Lung (tissue), 12 donors: ENCODE data around the gene TGFBI. TPM values are rescaled to one million over a fixed set of nuclear protein-coding genes. Genes with fewer than 3 reads are reported as not detected.
A peak's percentile ranks its signal among the peaks of the same experiment; 100 is the strongest.

ENCODE experiments used
- ATAC-seq: fragments of 200-7000 bp; cut with Tn5 transposase; one replicate; pipeline ENCODE4 v1.9.1; 2020; ENCODE audit warnings: moderate number of reproducible peaks; ENCODE audit not compliant: insufficient read depth, low FRiP score
- DNase-seq, 3 donors: peaks; one replicate each; pipeline ENCODE4 v3.0.0-alpha.2; 2013 to 2017
- H3K27ac ChIP-seq, 2 donors: one replicate each; pipeline ENCODE4 v1.5.1; 2013; ENCODE audit warnings: mild to moderate bottlenecking in 2 of 2, moderate library complexity in 2 of 2, control low read depth in 1 of 2, inconsistent platforms in 1 of 2, low read depth in 1 of 2, low read length in 1 of 2
- H3K27me3 ChIP-seq, 3 donors: one replicate each; pipeline ENCODE4 v1.5.1; 2013; ENCODE audit warnings: low read length in 2 of 3; ENCODE audit not compliant: control insufficient read depth in 3 of 3, insufficient read depth in 3 of 3
- H3K36me3 ChIP-seq, 4 donors: one replicate each; pipeline ENCODE4 v1.5.1; 2013; ENCODE audit warnings: low read length in 4 of 4, mild to moderate bottlenecking in 1 of 4, moderate library complexity in 1 of 4; ENCODE audit not compliant: control insufficient read depth in 4 of 4, insufficient read depth in 4 of 4
- H3K4me1 ChIP-seq, 5 donors: one replicate each; pipeline ENCODE4 v1.5.1; 2013; ENCODE audit warnings: low read length in 5 of 5, mild to moderate bottlenecking in 2 of 5, moderate library complexity in 1 of 5; ENCODE audit not compliant: control insufficient read depth in 5 of 5, insufficient read depth in 5 of 5
- H3K4me3 ChIP-seq: one replicate; pipeline ENCODE4 v1.5.1; 2013; ENCODE audit warnings: mild to moderate bottlenecking, control low read depth, moderate library complexity
- H3K9ac ChIP-seq, 2 donors: one replicate each; pipeline ENCODE4 v1.5.1; 2013; ENCODE audit warnings: low read length in 2 of 2, control low read depth in 1 of 2; ENCODE audit not compliant: insufficient read depth in 1 of 2
- H3K9me3 ChIP-seq, 4 donors: one replicate each; pipeline ENCODE4 v1.5.1; 2013; ENCODE audit warnings: low read length in 3 of 4, mild to moderate bottlenecking in 1 of 4, moderate library complexity in 1 of 4; ENCODE audit not compliant: control insufficient read depth in 4 of 4, insufficient read depth in 3 of 4
- CTCF ChIP-seq: IDR thresholded peaks from 2 replicates; pipeline ENCODE4 v1.5.1; 2012; ENCODE audit warnings: mild to moderate bottlenecking; ENCODE audit errors: control extremely low read depth, extremely low read depth
- WGBS, 2 donors: extraction: QIAGEN DNeasy Blood & Tissue Kit; methylation state at CpG; one replicate each; pipeline ENCODE4 v1.1.7; 2013; 5-methylcytosine and 5-hydroxymethylcytosine counted together
- polyA plus RNA-seq, 2 donors: library from polyadenylated mRNA; stranded (reverse); fragments of 200-250 nt; gene quantifications; one replicate each; pipeline ENCODE4 v1.2.1, GENCODE V29; 2013
- total RNA-seq, 2 donors: library from RNA; depleted of rRNA in 1 of 2; stranded (reverse); fragments of >200 nt in 1 of 2; gene quantifications; one replicate each; pipeline ENCODE4 v1.2.1, GENCODE V29; 2014 to 2021
- donor health status: control.
- donor health status: control.
- donor health status: Bipolar disorder and iron deficiency.
- donor health status: healthy.
- donor health status: DM: yes; HTN: yes; CAD: no.

TGFBI gene
- total and polyA plus RNA-seq, 4 donors: 96.4 to 146 (median 111) TPM

GRCh38 chr5:136012041-136012804 is 16.6 kb upstream of the TGFBI start:
- peak overlapping the region in 1 of 2 donors; percentile 32 for H3K27ac ChIP-seq
- H3K4me1 ChIP-seq: peaks cover 0 to 48% (median 17%) of the 10 kb centered on the region in 5 donors
- H3K9ac ChIP-seq: no peak overlapping the region
- ATAC-seq (peak; percentile 63), DNase-seq (peak in 2 of 3 donors; percentile 58 to 74)
- H3K36me3 ChIP-seq: no peaks in the 10 kb centered on the region
- no peak overlapping the region for H3K4me3 ChIP-seq
- H3K27me3 ChIP-seq: peaks cover 0 to 3% (median 0%) of the 10 kb centered on the region in 3 donors
- no peak for TF ChIP-seq CTCF
- WGBS, 2 donors: 1 to 4% methylated on average over 3 of the region's 3 CpGs
- H3K9me3 ChIP-seq: peaks cover 0 to 2% (median 0%) of the 10 kb centered on the region in 4 donors

GRCh38 chr5:136013559-136013958 is 15.2 kb upstream of the TGFBI start:
- WGBS, 2 donors: 64 to 72% methylated on average over 2 of the region's 2 CpGs
- H3K27ac ChIP-seq: no peak overlapping the region
- H3K36me3 ChIP-seq: no peaks in the 10 kb centered on the region
- TF ChIP-seq CTCF: no peak
- H3K9ac ChIP-seq: no peak overlapping the region
- ATAC-seq (no peak), DNase-seq (no peak)
- H3K9me3 ChIP-seq: peaks cover 0 to 2% (median 0%) of the 10 kb centered on the region in 4 donors
- H3K4me3 ChIP-seq: no peak overlapping the region
- peaks cover 0 to 52% (median 17%) of the 10 kb centered on the region in 5 donors for H3K4me1 ChIP-seq
- no peaks in the 10 kb centered on the region for H3K27me3 ChIP-seq

- ATAC-seq (peak; percentile 24), DNase-seq (peak; percentile 61 to 88 (median 81))
- Histone ChIP-seq H3K36me3 (no peaks in the 10 kb centered on the region), H3K9ac (no peak overlapping the region), H3K27me3 (no peaks in the 10 kb centered on the region), H3K4me3 (no peak overlapping the region), H3K9me3 (peaks cover 0 to under 1% (median 0%) of the 10 kb centered on the region in 4 donors), H3K27ac (no peak overlapping the region), H3K4me1 (peaks cover 1 to 60% (median 17%) of the 10 kb centered on the region in 5 donors)
- no peak for TF ChIP-seq CTCF
- WGBS, 2 donors: 57 to 85% methylated on average over 7 of the region's 7 CpGs
These were observed 14.5 kb upstream of the TGFBI start for GRCh38 chr5:136014049-136015002.
